Effector memory CD4-positive, alpha-beta T cell (primary cell): Measurements from ENCODE around the gene ELOVL7.
"Not testable (repeated sequence)": the region's sequence is repeated elsewhere in the genome, so short reads cannot be mapped to it uniquely, and the experiment has no call there.

Experiments
- DNase-seq, 3 donors: peaks; one replicate each; pipeline ENCODE4 v3.0.0-alpha.2; 2020
- H3K27ac ChIP-seq: 2 replicates; pipeline ENCODE4 v1.7.0; 2013; ENCODE audit warnings: mild to moderate bottlenecking, low read length, moderate library complexity; ENCODE audit not compliant: insufficient read depth, poor library complexity, severe bottlenecking
- H3K27me3 ChIP-seq: replicated peaks from 2 replicates; pipeline ENCODE4 v1.7.0; 2013; ENCODE audit warnings: mild to moderate bottlenecking, low read length; ENCODE audit not compliant: insufficient read depth, control insufficient read depth, poor library complexity, severe bottlenecking
- H3K36me3 ChIP-seq: 2 replicates; pipeline ENCODE4 v1.7.0; 2013; ENCODE audit warnings: mild to moderate bottlenecking, low read length, moderate library complexity; ENCODE audit not compliant: control insufficient read depth, insufficient read depth
- H3K4me1 ChIP-seq: 2 replicates; pipeline ENCODE4 v1.7.0; 2013; ENCODE audit warnings: low read length, mild to moderate bottlenecking; ENCODE audit not compliant: control insufficient read depth, insufficient read depth, poor library complexity, severe bottlenecking
- H3K4me3 ChIP-seq: 2 replicates; pipeline ENCODE4 v1.7.0; 2013; ENCODE audit warnings: low read length, low read depth, mild to moderate bottlenecking; ENCODE audit not compliant: insufficient read depth, poor library complexity, severe bottlenecking
- H3K9me3 ChIP-seq: 2 replicates; pipeline ENCODE4 v1.7.0; 2013; ENCODE audit warnings: mild to moderate bottlenecking, low read length, moderate library complexity; ENCODE audit not compliant: control insufficient read depth

ELOVL7 gene

GRCh38 chr5:60765019-60765709 lies 78.9 kb downstream of the ELOVL7 start:
- DNase-seq, result no peak
- H3K36me3 ChIP-seq, result no peaks in the 10 kb centered on the region

GRCh38 chr5:60763061-60763460 lies 81.0 kb downstream of the ELOVL7 start:
- Histone ChIP-seq H3K4me3 (no peak overlapping the region), H3K9me3 (no peaks in the 10 kb centered on the region), H3K4me1 (no peaks in the 10 kb centered on the region), H3K27ac (no peak overlapping the region), H3K36me3 (no peaks in the 10 kb centered on the region), H3K27me3 (no peaks in the 10 kb centered on the region)
- no peak for DNase-seq

More at GRCh38 chr5:60765019-60765709, 78.9 kb downstream of the ELOVL7 start:
- Histone ChIP-seq H3K27me3 (no peaks in the 10 kb centered on the region), H3K9me3 (no peaks in the 10 kb centered on the region), H3K27ac (no peak overlapping the region), H3K4me3 (no peak overlapping the region), H3K4me1 (no peaks in the 10 kb centered on the region)

- H3K27me3 ChIP-seq, result no peaks in the 10 kb centered on the region
- no peaks in the 10 kb centered on the region for H3K4me1 ChIP-seq
- no peaks in the 10 kb centered on the region for H3K9me3 ChIP-seq
- DNase-seq, result no peak
- H3K27ac ChIP-seq, result no peak overlapping the region
- no peaks in the 10 kb centered on the region for H3K36me3 ChIP-seq
- no peak overlapping the region for H3K4me3 ChIP-seq
These were observed 89.6 kb downstream of the ELOVL7 start for GRCh38 chr5:60754495-60754894.

GRCh38 chr5:60744682-60745081 lies 99.4 kb downstream of the ELOVL7 start:
- DNase-seq, result no peak
- Histone ChIP-seq H3K27me3 (no peaks in the 10 kb centered on the region), H3K9me3 (no peaks in the 10 kb centered on the region), H3K27ac (no peak overlapping the region), H3K4me1 (no peaks in the 10 kb centered on the region), H3K36me3 (no peaks in the 10 kb centered on the region), H3K4me3 (no peak overlapping the region)

- Histone ChIP-seq H3K27ac (no peak overlapping the region), H3K36me3 (no peaks in the 10 kb centered on the region), H3K27me3 (no peaks in the 10 kb centered on the region), H3K4me3 (no peak overlapping the region), H3K9me3 (no peaks in the 10 kb centered on the region), H3K4me1 (no peaks in the 10 kb centered on the region)
- DNase-seq, result no peak
These were observed 100.4 kb downstream of the ELOVL7 start for GRCh38 chr5:60743511-60744314.

GRCh38 chr5:60740322-60740721 lies 103.7 kb downstream of the ELOVL7 start:
- Histone ChIP-seq H3K9me3 (no peaks in the 10 kb centered on the region), H3K4me3 (no peak overlapping the region), H3K36me3 (no peaks in the 10 kb centered on the region), H3K27ac (no peak overlapping the region), H3K4me1 (no peaks in the 10 kb centered on the region), H3K27me3 (no peaks in the 10 kb centered on the region)
- no peak for DNase-seq

- Histone ChIP-seq H3K4me3 (no peak overlapping the region), H3K27ac (no peak overlapping the region), H3K9me3 (no peaks in the 10 kb centered on the region)
These were observed 105.1 kb downstream of the ELOVL7 start for GRCh38 chr5:60738933-60739332.

GRCh38 chr5:60738461-60738860 lies 105.6 kb downstream of the ELOVL7 start:
- Histone ChIP-seq H3K27ac (no peak overlapping the region), H3K4me3 (no peak overlapping the region), H3K4me1 (no peaks in the 10 kb centered on the region), H3K36me3 (no peaks in the 10 kb centered on the region), H3K9me3 (no peaks in the 10 kb centered on the region), H3K27me3 (no peaks in the 10 kb centered on the region)
- DNase-seq, result no peak

More at GRCh38 chr5:60738933-60739332, 105.1 kb downstream of the ELOVL7 start:
- Histone ChIP-seq H3K27me3 (no peaks in the 10 kb centered on the region), H3K4me1 (no peaks in the 10 kb centered on the region), H3K36me3 (no peaks in the 10 kb centered on the region)
- no peak for DNase-seq

GRCh38 chr5:60730858-60731257 lies 113.2 kb downstream of the ELOVL7 start:
- H3K4me3 ChIP-seq, H3K36me3 ChIP-seq, H3K27ac ChIP-seq, H3K27me3 ChIP-seq, DNase-seq, H3K4me1 ChIP-seq, H3K9me3 ChIP-seq: not testable (repeated sequence)

GRCh38 chr5:60727033-60727679 lies 116.9 kb downstream of the ELOVL7 start:
- H3K27ac ChIP-seq, result no peak overlapping the region
- no peaks in the 10 kb centered on the region for H3K27me3 ChIP-seq
- no peaks in the 10 kb centered on the region for H3K36me3 ChIP-seq
- H3K4me3 ChIP-seq, result no peak overlapping the region
- no peaks in the 10 kb centered on the region for H3K4me1 ChIP-seq
- no peak for DNase-seq
- H3K9me3 ChIP-seq, result no peaks in the 10 kb centered on the region
